CD4-positive, alpha-beta T cell (primary cell): ENCODE measurements around the gene CAT. TPM values are rescaled to one million over a fixed set of nuclear protein-coding genes. Genes with fewer than 3 reads are reported as not detected.

ENCODE experiments used
- ATAC-seq: fragments of 200-7000 bp; cut with Tn5 transposase; one replicate; pipeline ENCODE4 v1.10.0; 2022; ENCODE audit warnings: mild to moderate bottlenecking; ENCODE audit not compliant: poor library complexity
- CTCF ChIA-PET: fragments of 350-600 bp; sonication (Branson Sonifier 250); formaldehyde crosslinking; loops from one replicate; lab custom pipeline; 2021; ENCODE audit warnings: antibody characterized with exemption, inconsistent platforms; lab: Charles Lee
- POLR2A ChIA-PET: fragments of 350-600 bp; sonication (Branson Sonifier 250); formaldehyde crosslinking; loops from one replicate; lab custom pipeline; 2021; ENCODE audit warnings: antibody characterized with exemption, inconsistent platforms; lab: Charles Lee
- DNase-seq, 14 experiments: peaks; one replicate each; pipeline ENCODE4 v3.0.0-alpha.2; 2013 to 2020; ENCODE audit warnings: mixed read lengths in 2 of 14
- H3K27ac ChIP-seq, 2 donors: one replicate each; pipeline versions ENCODE4 v1.5.1 to v1.7.0; 2013; ENCODE audit warnings: low read length in 2 of 2, low read depth in 1 of 2, mild to moderate bottlenecking in 1 of 2
- H3K27me3 ChIP-seq, 2 experiments: 1 replicate in 1 of 2; 2 replicates in 1 of 2; pipeline versions ENCODE4 v1.6.1 to v1.7.0; 2013; ENCODE audit warnings: low read length in 2 of 2, control low read depth in 1 of 2, mild to moderate bottlenecking in 1 of 2, moderate library complexity in 1 of 2; ENCODE audit not compliant: insufficient read depth in 2 of 2, control insufficient read depth in 1 of 2
- H3K36me3 ChIP-seq: one replicate; pipeline ENCODE4 v1.6.1; 2013; ENCODE audit warnings: low read length, control low read depth; ENCODE audit not compliant: insufficient read depth
- H3K4me1 ChIP-seq: one replicate; pipeline ENCODE4 v1.6.1; 2013; ENCODE audit warnings: low read length, control low read depth; ENCODE audit not compliant: insufficient read depth
- H3K4me3 ChIP-seq: one replicate; pipeline ENCODE4 v1.5.1; 2013; ENCODE audit warnings: mild to moderate bottlenecking, low read length, moderate library complexity
- H3K9me3 ChIP-seq, 2 experiments: 1 replicate in 1 of 2; 2 replicates in 1 of 2; pipeline versions ENCODE4 v1.6.1 to v1.7.0; 2013; ENCODE audit warnings: low read length in 2 of 2, mild to moderate bottlenecking in 2 of 2, control low read depth in 1 of 2, moderate library complexity in 1 of 2; ENCODE audit not compliant: control insufficient read depth in 1 of 2, insufficient read depth in 1 of 2
- H3K27ac Mint-ChIP-seq: one replicate; pipeline ENCODE4 v1.8.0; 2020; ENCODE audit warnings: mixed read lengths
- H3K27me3 Mint-ChIP-seq: one replicate; pipeline ENCODE4 v1.8.0; 2021; ENCODE audit warnings: mixed read lengths
- H3K36me3 Mint-ChIP-seq: one replicate; pipeline ENCODE4 v1.8.0; 2021; ENCODE audit warnings: low read depth, mixed read lengths
- H3K4me1 Mint-ChIP-seq: one replicate; pipeline ENCODE4 v1.8.0; 2021; ENCODE audit warnings: low read depth, mixed read lengths
- H3K4me3 Mint-ChIP-seq: one replicate; pipeline ENCODE4 v1.8.0; 2020; ENCODE audit warnings: mild to moderate bottlenecking, mixed read lengths
- H3K9me3 Mint-ChIP-seq: one replicate; pipeline ENCODE4 v1.8.0; 2020; ENCODE audit warnings: mixed read lengths
- intact Hi-C, 2 experiments: fragments of 100-400 bp; cut with DNase I in 1 of 2; cut with micrococcal nuclease in 1 of 2; formaldehyde crosslinking; loops; one replicate each; pipeline versions ENCODE4 v1.15.1 to v1.9.0; 2023 to 2025; cut with DNase I, micrococcal nuclease
- total RNA-seq, 174 experiments: library from RNA in 2 of 174; stranded (reverse) in 2 of 174; gene quantifications; one replicate each; pipeline ENCODE4 v1.2.3 and lab custom pipeline; 2021 to 2026
- TF ChIP-seq, protein P1 (sequence below): fragments of 200-600 bp; IDR thresholded peaks from one replicate; pipeline ENCODE4 v1.8.0; 2022; ENCODE audit warnings: antibody characterized with exemption, mild to moderate bottlenecking

CAT gene
- total RNA-seq, 2 experiments from 2014 or later = 8.5 to 9.8 TPM

DNA sequence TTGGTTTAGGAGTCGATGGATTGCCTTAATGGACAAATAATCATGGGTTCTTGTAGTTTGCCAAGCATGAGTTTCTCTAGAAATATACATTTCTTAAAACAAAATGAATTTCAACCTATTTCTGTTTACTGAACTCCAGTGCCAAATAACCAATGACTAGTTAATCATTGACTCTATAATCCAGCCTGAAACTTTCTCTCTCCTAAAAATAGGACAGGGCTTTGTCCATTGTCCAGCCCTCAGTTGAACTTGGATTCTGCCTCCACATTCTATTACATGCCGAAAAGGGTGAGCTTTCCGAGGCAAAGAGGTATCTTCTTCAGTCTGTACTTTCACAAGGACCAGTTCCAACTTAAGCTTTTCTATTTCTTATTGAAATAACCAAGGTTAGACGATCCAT is 23.2 kb upstream of the CAT start:
- H3K27ac ChIP-seq = no peak overlapping the region
- POLR2A ChIA-PET = no interaction called here
- TF ChIP-seq, protein P1, sequence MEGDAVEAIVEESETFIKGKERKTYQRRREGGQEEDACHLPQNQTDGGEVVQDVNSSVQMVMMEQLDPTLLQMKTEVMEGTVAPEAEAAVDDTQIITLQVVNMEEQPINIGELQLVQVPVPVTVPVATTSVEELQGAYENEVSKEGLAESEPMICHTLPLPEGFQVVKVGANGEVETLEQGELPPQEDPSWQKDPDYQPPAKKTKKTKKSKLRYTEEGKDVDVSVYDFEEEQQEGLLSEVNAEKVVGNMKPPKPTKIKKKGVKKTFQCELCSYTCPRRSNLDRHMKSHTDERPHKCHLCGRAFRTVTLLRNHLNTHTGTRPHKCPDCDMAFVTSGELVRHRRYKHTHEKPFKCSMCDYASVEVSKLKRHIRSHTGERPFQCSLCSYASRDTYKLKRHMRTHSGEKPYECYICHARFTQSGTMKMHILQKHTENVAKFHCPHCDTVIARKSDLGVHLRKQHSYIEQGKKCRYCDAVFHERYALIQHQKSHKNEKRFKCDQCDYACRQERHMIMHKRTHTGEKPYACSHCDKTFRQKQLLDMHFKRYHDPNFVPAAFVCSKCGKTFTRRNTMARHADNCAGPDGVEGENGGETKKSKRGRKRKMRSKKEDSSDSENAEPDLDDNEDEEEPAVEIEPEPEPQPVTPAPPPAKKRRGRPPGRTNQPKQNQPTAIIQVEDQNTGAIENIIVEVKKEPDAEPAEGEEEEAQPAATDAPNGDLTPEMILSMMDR = no peak
- peaks cover 2 to 17% of the 10 kb centered on the region in 2 experiments for H3K27me3 ChIP-seq
- no peak overlapping the region for H3K4me3 Mint-ChIP-seq
- ATAC-seq (no peak), DNase-seq (no peak)
- peaks cover 7% of the 10 kb centered on the region for H3K9me3 Mint-ChIP-seq
- no peak overlapping the region for H3K27ac Mint-ChIP-seq
- CTCF ChIA-PET = no interaction called here
- H3K9me3 ChIP-seq = peaks cover 8 to 10% of the 10 kb centered on the region in 2 experiments
- H3K4me1 Mint-ChIP-seq = no peaks in the 10 kb centered on the region
- H3K36me3 Mint-ChIP-seq = no peaks in the 10 kb centered on the region
- H3K4me1 ChIP-seq = no peaks in the 10 kb centered on the region
- H3K36me3 ChIP-seq = no peaks in the 10 kb centered on the region
- intact Hi-C loops = no loop called here
- no peak overlapping the region for H3K4me3 ChIP-seq
- peaks cover 34% of the 10 kb centered on the region for H3K27me3 Mint-ChIP-seq

DNA sequence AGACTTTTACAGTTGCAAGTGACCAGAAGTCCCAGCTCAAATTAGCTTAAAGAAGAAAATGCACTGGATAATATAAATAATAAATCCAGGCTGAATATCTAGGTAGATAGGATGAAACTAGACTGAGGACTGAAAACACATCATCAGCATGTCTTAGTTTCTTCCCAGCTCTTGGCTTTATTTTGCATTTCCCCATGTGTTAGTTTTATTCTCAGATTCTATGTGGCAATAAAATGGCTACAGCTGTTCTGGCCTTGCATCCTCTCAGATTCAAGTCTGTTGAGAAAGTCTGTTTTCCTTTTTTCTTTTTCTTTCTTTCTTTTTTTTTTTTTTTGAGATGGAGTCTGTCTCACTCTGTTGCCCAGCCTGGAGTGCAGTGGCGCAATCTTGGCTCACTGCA is 22.6 kb upstream of the CAT start:
- intact Hi-C loops = no loop called here
- no peaks in the 10 kb centered on the region for H3K4me1 Mint-ChIP-seq
- no peaks in the 10 kb centered on the region for H3K36me3 Mint-ChIP-seq
- H3K27me3 Mint-ChIP-seq = peaks cover 34% of the 10 kb centered on the region
- H3K9me3 Mint-ChIP-seq = peaks cover 7% of the 10 kb centered on the region
- DNase-seq (no peak), ATAC-seq (no peak)
- no peaks in the 10 kb centered on the region for H3K4me1 ChIP-seq
- no peak overlapping the region for H3K27ac Mint-ChIP-seq
- no peak overlapping the region for H3K4me3 Mint-ChIP-seq
- peaks cover 8 to 10% of the 10 kb centered on the region in 2 experiments for H3K9me3 ChIP-seq
- TF ChIP-seq, protein P1 = no peak
- ChIA-PET POLR2A (no interaction called here), CTCF (no interaction called here)
- H3K36me3 ChIP-seq = no peaks in the 10 kb centered on the region
- no peak overlapping the region for H3K27ac ChIP-seq
- H3K27me3 ChIP-seq = peaks cover 2 to 17% of the 10 kb centered on the region in 2 experiments
- no peak overlapping the region for H3K4me3 ChIP-seq

DNA sequence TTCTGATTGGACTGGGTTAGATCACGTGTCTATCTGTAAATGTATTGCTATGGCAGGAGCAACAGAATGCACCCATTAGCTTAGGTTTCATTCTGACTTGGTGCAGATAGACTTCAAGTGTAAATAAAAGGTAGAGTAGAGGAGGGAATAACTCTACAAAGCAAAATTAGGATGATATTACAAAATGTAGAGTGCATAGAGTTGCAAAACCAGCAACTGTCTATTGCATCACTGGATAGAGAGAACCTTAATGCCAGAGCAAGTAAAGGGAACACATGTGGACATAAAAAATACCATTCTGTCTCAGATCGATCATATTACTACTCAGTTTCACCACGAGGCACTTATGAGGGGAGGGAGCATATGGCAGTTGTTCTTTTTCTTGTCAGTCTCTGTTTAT is 22.0 kb upstream of the CAT start:
- peaks cover 8 to 10% of the 10 kb centered on the region in 2 experiments for H3K9me3 ChIP-seq
- no peak for DNase-seq
- intact Hi-C loops = no loop called here
- Mint-ChIP-seq H3K27me3 (peaks cover 35% of the 10 kb centered on the region), H3K4me3 (no peak overlapping the region), H3K36me3 (no peaks in the 10 kb centered on the region), H3K4me1 (no peaks in the 10 kb centered on the region), H3K9me3 (peaks cover 7% of the 10 kb centered on the region), H3K27ac (no peak overlapping the region)
- ChIA-PET CTCF (no interaction called here), POLR2A (no interaction called here)
- no peaks in the 10 kb centered on the region for H3K4me1 ChIP-seq
- no peak overlapping the region for H3K4me3 ChIP-seq
- H3K36me3 ChIP-seq = no peaks in the 10 kb centered on the region
- ATAC-seq = no peak
- TF ChIP-seq, protein P1 = no peak
- H3K27me3 ChIP-seq = peaks cover 2 to 17% of the 10 kb centered on the region in 2 experiments
- no peak overlapping the region for H3K27ac ChIP-seq
